ENCODE results near the gene SLC17A9.

The SLC17A9 gene

GRCh38 chr20:62980380-62980960, 28.0 kb downstream of the SLC17A9 start:
- no peak overlapping the region for H3K9ac ChIP-seq
- peak overlapping the region; percentile 97 for H3K4me2 ChIP-seq
- H3K27ac ChIP-seq: no peak overlapping the region
- H3K4me3 ChIP-seq: peak overlapping the region; percentile 9; the same call in 1 of the 2 replicates
- H3K9me3 ChIP-seq: no peaks in the 10 kb centered on the region
- no peaks in the 10 kb centered on the region for H3K36me3 ChIP-seq
- H3K27me3 ChIP-seq: peaks cover 8% of the 10 kb centered on the region; the same call in 1 of the 2 replicates
- no peak for TF ChIP-seq Cebpa-rat (IDR thresholded peaks at IDR 0.05)
- no peaks in the 10 kb centered on the region for H4K20me1 ChIP-seq
- H3K4me1 ChIP-seq: peaks cover 98% of the 10 kb centered on the region

GRCh38 chr20:62980970-62981369, 28.5 kb downstream of the SLC17A9 start:
- Histone ChIP-seq H3K27ac (no peak overlapping the region), H3K4me2 (peak overlapping the region; percentile 97), H3K4me1 (peaks cover 98% of the 10 kb centered on the region), H3K9me3 (no peaks in the 10 kb centered on the region), H3K27me3 (peaks cover 8% of the 10 kb centered on the region; the same call in 1 of the 2 replicates), H3K36me3 (no peaks in the 10 kb centered on the region), H3K4me3 (peak overlapping the region; percentile 9; the same call in 1 of the 2 replicates), H4K20me1 (no peaks in the 10 kb centered on the region), H3K9ac (no peak overlapping the region)
- no peak for TF ChIP-seq Cebpa-rat (IDR thresholded peaks at IDR 0.05)

- Histone ChIP-seq H3K36me3 (no peaks in the 10 kb centered on the region), H3K9ac (peak overlapping the region; percentile 56), H3K9me3 (no peaks in the 10 kb centered on the region), H3K4me2 (peak overlapping the region; percentile 97), H3K4me1 (peaks cover 92% of the 10 kb centered on the region), H4K20me1 (no peaks in the 10 kb centered on the region), H3K27ac (peak overlapping the region; percentile 70), H3K27me3 (peaks cover 8% of the 10 kb centered on the region; the same call in 1 of the 2 replicates), H3K4me3 (peak overlapping the region; percentile 50)
- no peak for TF ChIP-seq Cebpa-rat (IDR thresholded peaks at IDR 0.05)
These were observed 29.9 kb downstream of the SLC17A9 start for GRCh38 chr20:62982124-62983075.

- peaks cover 8% of the 10 kb centered on the region; the same call in 1 of the 2 replicates for H3K27me3 ChIP-seq
- no peak for TF ChIP-seq Cebpa-rat (IDR thresholded peaks at IDR 0.05)
- no peaks in the 10 kb centered on the region for H4K20me1 ChIP-seq
These were observed 30.7 kb downstream of the SLC17A9 start for GRCh38 chr20:62983210-62983609.

GRCh38 chr20:62984666-62985443, 32.3 kb downstream of the SLC17A9 start:
- Histone ChIP-seq H3K4me1 (peaks cover 79% of the 10 kb centered on the region), H3K27me3 (peaks cover 6% of the 10 kb centered on the region; the same call in 1 of the 2 replicates), H3K36me3 (no peaks in the 10 kb centered on the region), H3K9me3 (no peaks in the 10 kb centered on the region), H4K20me1 (no peaks in the 10 kb centered on the region), H3K9ac (no peak overlapping the region), H3K4me3 (no peak overlapping the region), H3K27ac (no peak overlapping the region), H3K4me2 (peak overlapping the region; percentile 76)
- TF ChIP-seq Cebpa-rat (IDR thresholded peaks at IDR 0.05): no peak

More at GRCh38 chr20:62983210-62983609, 30.7 kb downstream of the SLC17A9 start:
- no peak overlapping the region for H3K9ac ChIP-seq
- H3K4me3 ChIP-seq: no peak overlapping the region
- no peaks in the 10 kb centered on the region for H3K9me3 ChIP-seq
- peaks cover 84% of the 10 kb centered on the region for H3K4me1 ChIP-seq
- no peak overlapping the region for H3K27ac ChIP-seq
- H3K36me3 ChIP-seq: no peaks in the 10 kb centered on the region
- H3K4me2 ChIP-seq: peak overlapping the region; percentile 97

GRCh38 chr20:62985444-62985778, 32.9 kb downstream of the SLC17A9 start:
- 0 out of 2 replicates have a peak, but pooled peaks cover under 1% of the 10 kb centered on the region for H3K27me3 ChIP-seq
- peaks cover 74% of the 10 kb centered on the region for H3K4me1 ChIP-seq
- H3K4me2 ChIP-seq: peak overlapping the region; percentile 76
- H4K20me1 ChIP-seq: no peaks in the 10 kb centered on the region
- no peak overlapping the region for H3K9ac ChIP-seq
- no peaks in the 10 kb centered on the region for H3K9me3 ChIP-seq
- H3K36me3 ChIP-seq: no peaks in the 10 kb centered on the region
- 0 out of 2 replicates have a peak overlapping the region, but pooled peaks have one; percentile 35 for H3K27ac ChIP-seq
- no peak for TF ChIP-seq Cebpa-rat (IDR thresholded peaks at IDR 0.05)
- no peak overlapping the region for H3K4me3 ChIP-seq

- H3K4me3 ChIP-seq: no peak overlapping the region
- H3K9ac ChIP-seq: no peak overlapping the region
- no peak for TF ChIP-seq Cebpa-rat (IDR thresholded peaks at IDR 0.05)
- H3K9me3 ChIP-seq: no peaks in the 10 kb centered on the region
- no peaks in the 10 kb centered on the region for H3K36me3 ChIP-seq
- H3K27ac ChIP-seq: 0 out of 2 replicates have a peak overlapping the region, but pooled peaks have one; percentile 35
- no peaks in the 10 kb centered on the region for H3K27me3 ChIP-seq
- H3K4me1 ChIP-seq: peaks cover 71% of the 10 kb centered on the region
- peak overlapping the region; percentile 76 for H3K4me2 ChIP-seq
- no peaks in the 10 kb centered on the region for H4K20me1 ChIP-seq
These were observed 33.8 kb downstream of the SLC17A9 start for GRCh38 chr20:62986257-62986800.

GRCh38 chr20:62987114-62987513, 34.6 kb downstream of the SLC17A9 start:
- H3K27me3 ChIP-seq: no peaks in the 10 kb centered on the region
- H3K9ac ChIP-seq: no peak overlapping the region
- peaks cover 71% of the 10 kb centered on the region for H3K4me1 ChIP-seq
- no peaks in the 10 kb centered on the region for H3K9me3 ChIP-seq
- H3K27ac ChIP-seq: no peak overlapping the region
- H3K36me3 ChIP-seq: no peaks in the 10 kb centered on the region
- H3K4me3 ChIP-seq: no peak overlapping the region
- TF ChIP-seq Cebpa-rat (IDR thresholded peaks at IDR 0.05): no peak
- no peaks in the 10 kb centered on the region for H4K20me1 ChIP-seq
- H3K4me2 ChIP-seq: peak overlapping the region; percentile 32; the same call in 1 of the 2 replicates

GRCh38 chr20:62989201-62989601, 36.7 kb downstream of the SLC17A9 start:
- H3K4me2 ChIP-seq: peak overlapping the region; percentile 47

More at GRCh38 chr20:62989201-62989601, 36.7 kb downstream of the SLC17A9 start:
- H3K9ac ChIP-seq: no peak overlapping the region
- no peaks in the 10 kb centered on the region for H3K36me3 ChIP-seq
- H4K20me1 ChIP-seq: no peaks in the 10 kb centered on the region
- no peak for TF ChIP-seq Cebpa-rat (IDR thresholded peaks at IDR 0.05)
- H3K27ac ChIP-seq: no peak overlapping the region
- no peaks in the 10 kb centered on the region for H3K9me3 ChIP-seq
- no peaks in the 10 kb centered on the region for H3K27me3 ChIP-seq
- H3K4me3 ChIP-seq: no peak overlapping the region
- peaks cover 53% of the 10 kb centered on the region for H3K4me1 ChIP-seq

Measured in BLaER1 (cell line).